Cerebellar cortex (tissue), 1 donor: Measurements from ENCODE around the gene CIART.
"Not testable (repeated sequence)": the region's sequence is repeated elsewhere in the genome, so short reads cannot be mapped to it uniquely, and the experiment has no call there.

Source experiments
- DNase-seq: peaks from one replicate; pipeline ENCODE4 v3.0.0-alpha.2; 2015; ENCODE audit warnings: low spot score

Gene CIART

GRCh38 chr1:150309758-150310508, 27.6 kb downstream of the CIART start:
- no peak for DNase-seq

- no peak for DNase-seq
These were observed 29.4 kb downstream of the CIART start for GRCh38 chr1:150311762-150312161.

- DNase-seq, result not testable (repeated sequence)
These were observed 32.3 kb downstream of the CIART start for GRCh38 chr1:150314691-150315090.

GRCh38 chr1:150320667-150320978, 38.3 kb downstream of the CIART start:
- no peak for DNase-seq

- no peak for DNase-seq
These were observed 39.4 kb downstream of the CIART start for GRCh38 chr1:150321826-150322166.

DNA sequence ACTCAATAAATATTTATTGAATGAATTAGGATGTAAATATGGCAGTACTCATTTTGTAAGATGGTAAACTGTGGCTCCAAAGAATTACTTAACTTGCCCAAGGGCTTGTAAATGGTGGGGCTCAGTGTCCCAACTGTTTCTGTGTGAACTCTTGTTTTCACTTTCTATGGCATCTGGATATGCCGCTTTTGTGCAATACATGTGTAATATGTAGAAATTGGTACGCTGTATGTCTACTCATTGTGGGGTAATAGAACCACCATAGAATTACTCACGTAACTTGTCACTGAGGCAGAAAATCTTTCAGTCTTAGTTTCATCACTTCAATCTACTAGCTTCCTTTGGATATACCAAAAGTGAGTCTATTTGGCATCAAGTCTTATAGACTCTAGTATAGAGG, 40.0 kb downstream of the CIART start:
- DNase-seq, result no peak

DNA sequence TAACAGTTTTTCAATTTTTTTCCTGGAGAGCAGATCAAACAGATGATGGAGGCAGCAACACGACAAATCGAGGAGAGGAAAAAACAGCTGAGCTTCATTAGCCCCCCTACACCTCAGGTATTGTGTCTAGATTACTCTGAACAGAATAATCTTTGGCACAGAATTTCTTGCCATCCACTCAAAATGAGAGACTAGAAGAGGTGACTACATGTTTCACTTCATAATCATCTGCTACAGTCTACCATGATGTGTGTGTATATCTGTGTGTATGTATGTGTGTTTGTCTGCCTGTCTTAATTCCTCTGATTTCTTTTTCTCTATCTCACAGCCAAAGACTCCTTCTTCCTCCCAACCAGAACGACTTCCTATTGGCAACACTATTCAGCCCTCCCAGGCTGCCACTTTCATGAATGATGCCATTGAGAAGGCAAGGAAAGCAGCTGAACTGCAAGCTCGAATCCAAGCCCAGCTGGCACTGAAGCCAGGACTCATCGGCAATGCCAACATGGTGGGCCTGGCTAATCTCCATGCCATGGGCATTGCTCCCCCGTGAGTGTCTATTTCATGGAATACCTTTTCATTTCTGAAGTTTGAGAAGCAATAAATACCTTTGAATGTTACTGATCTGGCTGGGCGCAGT, 50.4 kb downstream of the CIART start:
- DNase-seq, result no peak
